GM18873 (cell line): ENCODE data around the gene ARFRP1.
"Not testable (repeated sequence)": the region's sequence is repeated elsewhere in the genome, so short reads cannot be mapped to it uniquely, and the experiment has no call there.

Experiments
- ATAC-seq: cut with Tn5 transposase; IDR thresholded peaks from one replicate; pipeline ENCODE4 v1.9.1; 2021; ENCODE audit warnings: mild to moderate bottlenecking, moderate library complexity, moderate number of reproducible peaks; ENCODE audit not compliant: unreplicated experiment, low FRiP score

The ARFRP1 gene

DNA sequence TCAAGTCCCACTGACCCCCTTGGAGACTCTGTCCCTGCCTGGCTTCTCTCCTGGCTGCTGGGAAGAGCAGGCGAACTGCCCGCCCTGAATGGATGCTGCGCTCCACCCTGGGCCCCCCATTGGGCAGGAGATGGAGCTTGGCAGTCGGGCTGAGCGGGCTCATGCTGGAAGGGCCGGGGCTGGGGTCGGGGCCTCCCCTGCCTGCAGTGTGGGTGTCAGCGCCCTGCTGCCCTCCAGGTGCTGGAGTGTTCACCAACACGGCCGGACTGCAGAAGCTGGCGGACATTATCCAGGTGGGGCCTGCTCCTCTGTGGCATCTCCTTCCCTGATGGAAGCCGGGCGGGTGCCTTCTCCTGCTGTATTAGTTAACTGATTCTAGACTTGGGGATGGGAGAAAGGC, 27.3 kb downstream of the ARFRP1 start:
- no peak for ATAC-seq

DNA sequence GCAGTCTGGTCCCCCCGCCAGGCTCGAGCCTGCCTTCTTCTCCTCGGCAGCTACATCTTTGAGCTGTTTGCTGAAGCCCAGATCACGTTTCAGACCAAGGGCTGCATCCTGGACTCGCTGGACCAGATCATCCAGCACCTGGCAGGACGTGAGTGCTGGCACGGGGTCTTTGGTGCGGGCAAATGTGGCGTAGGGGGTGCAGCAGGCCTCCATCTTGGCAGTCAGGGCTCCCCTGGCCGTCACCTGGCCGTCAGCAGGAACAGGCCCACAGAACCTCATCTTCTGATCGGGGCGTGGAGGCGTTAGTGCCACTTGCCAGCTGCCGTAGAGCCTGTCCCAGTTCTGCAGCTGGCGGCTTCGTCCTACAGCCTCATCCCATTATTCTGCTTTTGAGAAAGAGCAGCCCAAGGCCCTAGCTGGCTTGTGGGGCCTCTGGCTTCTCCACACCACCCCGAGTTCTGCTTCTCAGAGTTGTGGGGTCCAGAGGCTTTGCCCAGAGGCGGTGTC, 27.9 kb downstream of the ARFRP1 start:
- no peak for ATAC-seq

- ATAC-seq = no peak
Observed at GRCh38 chr20:63678667-63679465, 28.9 kb downstream of the ARFRP1 start.

DNA sequence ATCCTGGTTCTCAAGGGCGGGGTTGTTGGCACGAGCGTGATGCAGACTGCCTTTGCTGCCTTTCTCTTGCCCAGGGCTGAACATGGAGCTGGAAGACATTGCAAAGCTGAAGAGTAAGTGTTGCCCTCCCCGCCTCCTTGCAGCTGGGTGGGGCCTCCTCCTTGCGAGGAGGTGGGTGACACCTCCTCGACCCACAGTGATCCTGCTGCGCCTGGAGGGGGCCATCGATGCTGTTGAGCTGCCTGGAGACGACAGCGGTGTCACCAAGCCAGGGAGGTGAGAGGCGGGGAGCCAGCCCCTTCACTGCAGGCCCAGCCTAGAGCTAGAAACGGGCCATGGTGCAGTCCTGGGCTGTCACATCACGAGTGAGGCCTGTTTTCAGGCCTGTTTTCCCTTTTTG, 29.7 kb downstream of the ARFRP1 start:
- ATAC-seq = no peak

GRCh38 chr20:63675681-63676368, 32.0 kb downstream of the ARFRP1 start:
- no peak for ATAC-seq

GRCh38 chr20:63673951-63674350, 33.8 kb downstream of the ARFRP1 start:
- ATAC-seq = no peak

DNA sequence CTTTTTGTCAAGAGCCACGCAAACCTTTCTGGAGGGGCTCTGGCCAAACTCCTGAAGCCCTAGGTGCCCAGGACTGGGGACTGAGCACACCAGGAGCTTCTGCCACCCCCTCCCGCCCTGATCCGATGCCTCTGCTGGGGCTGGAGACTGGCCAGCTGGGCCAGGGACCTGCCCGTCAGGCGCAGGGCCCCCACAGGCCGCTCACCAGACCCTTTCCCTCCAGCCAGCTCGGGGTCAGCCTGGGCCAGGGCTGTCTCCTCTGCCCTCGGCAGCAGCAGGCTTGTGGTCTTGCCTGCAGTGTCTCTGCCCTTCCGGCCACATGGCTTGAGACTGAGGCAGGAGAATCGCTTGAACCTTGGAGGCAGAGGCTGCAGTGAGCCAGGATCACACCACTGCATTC, 35.1 kb downstream of the ARFRP1 start:
- ATAC-seq = no peak

DNA sequence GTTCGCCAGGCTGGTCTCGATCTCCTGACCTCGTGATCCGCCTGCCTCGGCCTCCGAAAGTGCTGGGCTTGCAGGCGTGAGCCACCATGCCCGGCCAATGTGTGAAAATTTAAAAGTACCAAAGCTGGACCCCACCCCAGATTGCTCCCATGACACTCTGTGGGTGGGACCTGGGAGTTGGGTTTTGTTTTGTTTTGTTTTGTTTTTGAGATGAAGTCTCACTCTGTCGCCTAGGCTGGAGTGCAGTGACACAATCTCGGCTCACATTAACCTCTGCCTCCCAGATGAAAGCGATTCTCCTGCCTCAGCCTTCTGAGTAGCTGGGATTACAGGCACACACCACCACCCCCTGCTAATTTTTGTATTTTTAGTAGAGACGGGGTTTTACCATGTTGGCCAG, 36.1 kb downstream of the ARFRP1 start:
- ATAC-seq = not testable (repeated sequence)

- ATAC-seq = no peak
Observed at GRCh38 chr20:63668351-63668750, 39.4 kb downstream of the ARFRP1 start.

DNA sequence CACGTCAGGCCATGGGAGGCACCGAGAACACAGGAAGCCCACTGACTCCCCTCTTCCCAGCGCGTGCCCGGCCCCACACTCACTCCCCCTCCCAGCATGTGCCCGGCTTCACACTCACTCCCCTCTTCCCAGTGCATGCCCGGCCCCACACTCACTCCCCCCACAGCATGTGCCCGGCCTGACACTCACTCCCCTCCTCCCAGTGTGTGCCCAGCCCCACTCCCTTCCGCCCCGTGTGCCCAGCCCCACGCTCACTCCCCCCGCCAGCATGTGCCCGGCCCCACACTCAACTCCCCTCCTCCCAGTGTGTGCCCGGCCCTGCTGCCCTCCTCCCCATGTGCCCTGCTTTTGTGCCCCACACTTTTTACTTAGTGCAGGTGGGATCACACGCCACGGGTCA, 39.9 kb downstream of the ARFRP1 start:
- no peak for ATAC-seq

- no peak for ATAC-seq
Observed at GRCh38 chr20:63665708-63666107, 42.1 kb downstream of the ARFRP1 start.

GRCh38 chr20:63664861-63665594, 42.7 kb downstream of the ARFRP1 start:
- ATAC-seq = no peak

DNA sequence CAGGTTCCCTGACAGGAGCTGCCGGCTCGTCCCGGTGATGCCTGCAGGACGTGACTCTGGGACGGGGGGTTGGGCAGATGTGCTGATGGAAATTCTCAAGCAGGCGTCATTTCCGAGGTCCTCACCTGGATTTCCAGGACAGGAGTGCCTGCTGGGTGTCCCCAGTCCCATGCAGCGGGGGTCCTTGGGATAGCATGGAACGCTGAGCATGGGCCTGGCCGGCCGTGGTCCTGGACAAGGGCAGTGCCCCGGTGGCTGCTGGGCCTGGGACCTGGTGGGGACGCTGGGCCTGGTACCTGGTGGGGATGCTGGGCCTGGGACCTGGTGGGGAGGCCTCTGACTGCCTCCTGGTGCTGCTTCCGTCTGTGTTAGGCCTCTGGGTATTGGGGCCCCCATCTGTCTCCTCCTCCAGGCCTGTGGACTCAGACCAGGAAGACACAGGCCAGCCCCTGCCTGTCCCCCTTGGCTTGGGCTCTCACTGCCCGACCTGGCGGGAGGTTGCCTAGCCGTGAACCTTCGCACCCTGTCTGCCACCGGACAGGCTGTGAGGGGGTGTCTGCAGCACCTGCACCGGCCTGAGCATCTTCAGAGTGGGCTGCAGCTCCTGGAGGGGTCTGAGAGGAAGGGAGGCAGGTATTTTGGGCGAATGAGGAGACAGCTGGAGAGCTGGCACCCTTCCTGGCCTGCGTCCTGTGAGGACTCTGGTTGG, 43.5 kb downstream of the ARFRP1 start:
- no peak for ATAC-seq

- no peak for ATAC-seq
Observed at GRCh38 chr20:63663332-63664066, 44.3 kb downstream of the ARFRP1 start.

DNA sequence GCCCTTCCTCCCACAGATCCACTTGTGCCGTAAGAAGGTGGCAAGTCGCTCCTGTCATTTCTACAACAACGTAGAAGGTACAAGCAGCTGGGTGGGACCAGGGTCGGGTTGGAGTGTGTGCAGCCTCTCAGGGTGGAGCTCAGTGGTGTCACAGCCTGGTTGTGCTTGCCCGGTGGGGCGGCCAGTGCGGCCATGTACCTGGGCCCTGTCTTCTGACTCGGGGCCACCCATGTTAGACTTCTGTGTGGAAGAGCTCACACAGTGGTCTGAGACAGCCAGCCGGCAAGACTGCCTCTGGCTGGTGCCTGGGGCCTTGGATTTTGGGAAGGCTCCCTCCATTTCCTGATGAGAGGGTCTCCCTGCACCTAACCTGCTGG, 45.0 kb downstream of the ARFRP1 start:
- no peak for ATAC-seq

- no peak for ATAC-seq
Observed at GRCh38 chr20:63661959-63662812, 45.6 kb downstream of the ARFRP1 start.

DNA sequence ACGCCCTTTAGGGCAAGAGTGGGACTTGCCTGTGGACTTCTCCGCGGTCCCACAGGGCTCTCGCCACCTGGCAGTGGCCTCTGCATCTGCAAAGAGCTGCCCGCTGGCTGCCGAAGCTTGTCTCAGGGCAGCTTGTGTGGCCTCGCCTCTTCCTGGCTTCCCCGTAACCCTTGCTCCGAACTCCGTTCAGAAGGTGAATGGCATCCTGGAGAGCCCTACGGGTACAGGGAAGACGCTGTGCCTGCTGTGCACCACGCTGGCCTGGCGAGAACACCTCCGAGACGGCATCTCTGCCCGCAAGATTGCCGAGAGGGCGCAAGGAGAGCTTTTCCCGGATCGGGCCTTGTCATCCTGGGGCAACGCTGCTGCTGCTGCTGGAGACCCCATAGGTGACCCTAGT, 46.7 kb downstream of the ARFRP1 start:
- no peak for ATAC-seq

GRCh38 chr20:63660622-63661021, 47.2 kb downstream of the ARFRP1 start:
- ATAC-seq = no peak

DNA sequence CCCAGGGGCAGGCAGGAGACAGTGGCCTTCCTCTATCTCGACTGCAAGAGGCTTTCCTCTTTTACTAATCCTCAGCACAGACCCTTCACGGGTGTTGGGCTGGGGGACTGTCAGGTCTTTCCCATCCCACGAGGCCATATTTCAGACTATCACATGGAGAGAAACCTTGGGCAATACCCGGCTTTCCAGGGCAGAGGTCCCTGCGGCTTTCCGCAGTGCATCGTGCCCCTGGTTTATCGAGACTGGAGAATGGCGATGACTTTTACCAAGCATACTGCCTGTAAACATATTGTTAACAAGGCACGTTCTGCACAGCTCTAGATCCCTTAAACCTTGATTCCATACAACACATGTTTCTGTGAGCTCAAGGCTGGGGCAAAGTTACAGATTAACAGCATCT, 47.6 kb downstream of the ARFRP1 start:
- ATAC-seq = not testable (repeated sequence)
